Pancreas (tissue), 10 donors: Measurements from ENCODE around the gene MS4A7. TPM values are rescaled to one million over a fixed set of nuclear protein-coding genes. Genes with fewer than 3 reads are reported as not detected.

ENCODE experiments used
- ATAC-seq, 4 donors: fragments of 200-7000 bp; cut with Tn5 transposase; one replicate each; pipeline versions ENCODE4 v1.8.0 to v1.9.1; 2020; ENCODE audit warnings: mild to moderate bottlenecking in 4 of 4, moderate library complexity in 4 of 4
- DNase-seq, 6 donors: peaks; one replicate each; pipeline ENCODE4 v3.0.0-alpha.2; 2020
- FAIRE-seq: peaks from 2 replicates; lab custom pipeline; 2012; peaks lifted over from hg19 to GRCh38; lab: Jason Lieb, UNC
- H3K27ac ChIP-seq, 4 donors: fragments of 200-600 bp; sonication (generic); 1 replicate in 3 of 4; 2 replicates in 1 of 4; pipeline versions ENCODE4 v1.5.0 to v1.8.0; 2020
- H3K27me3 ChIP-seq, 4 donors: fragments of 200-600 bp; one replicate each; pipeline ENCODE4 v1.8.0; 2021
- H3K36me3 ChIP-seq, 3 donors: fragments of 200-600 bp; sonication (generic) in 1 of 3; one replicate each; pipeline versions ENCODE4 v1.5.0 to v1.8.0; 2020 to 2021
- H3K4me1 ChIP-seq, 3 donors: fragments of 200-600 bp; one replicate each; pipeline ENCODE4 v1.8.0; 2021
- H3K4me3 ChIP-seq, 4 donors: fragments of 200-600 bp; sonication (generic) in 2 of 4; one replicate each; pipeline versions ENCODE4 v1.5.0 to v1.8.0; 2020 to 2021
- H3K9me3 ChIP-seq, 4 donors: fragments of 200-600 bp; one replicate each; pipeline ENCODE4 v1.8.0; 2021
- WGBS, 2 donors: extraction: QIAGEN DNeasy Blood & Tissue Kit; methylation state at CpG; one replicate each; pipeline ENCODE4 v1.1.7; 2013; 5-methylcytosine and 5-hydroxymethylcytosine counted together
- intact Hi-C, 3 donors: fragments of 100-400 bp; cut with DNase I; formaldehyde crosslinking; loops; one replicate each; pipeline versions ENCODE4 v1.11.1 to v1.14.2; 2022
- polyA plus RNA-seq, 2 donors: library from polyadenylated mRNA; stranded (reverse); fragments of 200-250 nt; gene quantifications; one replicate each; pipeline ENCODE4 v1.2.3, GENCODE V29; 2013
- total RNA-seq, 6 donors: library from RNA; stranded (reverse); fragmentation: NEBNext Ultra II Directional in 4 of 6; extraction: Animal tissue kit (Norgen Biotek cat#: 25700) in 4 of 6; gene quantifications; one replicate each; pipeline versions ENCODE4 v1.2.1 to v1.2.4, GENCODE V29; 2021 to 2023
- TF ChIP-seq, protein P1 (sequence below), 4 donors: fragments of 200-600 bp; sonication (generic) in 3 of 4; IDR thresholded peaks; one replicate each; pipeline versions ENCODE4 v1.5.0 to v1.8.0; 2021; ENCODE audit warnings: antibody characterized with exemption in 4 of 4
- donor health status: healthy with polysubstance abuse.
- donor health status: DM: no; HTN: no; CAD: no; lungs with moderate emphysema.
- donor health status: DM: no; HTN: no; CAD: no.
- donor health status: control.
- donor health status: control.
- donor health status: Bipolar disorder and iron deficiency.
- donor health status: DM: yes; HTN: yes; CAD: no.
- donor health status: DM: no; HTN: no; CAD: no.
- donor health status: DM: no; HTN: no; CAD: no.
- donor health status: DM: yes; HTN: yes; CAD: no.

The MS4A7 gene
- total and polyA plus RNA-seq, 8 donors, result 1.4 to 26.2 (median 3.1) TPM

DNA sequence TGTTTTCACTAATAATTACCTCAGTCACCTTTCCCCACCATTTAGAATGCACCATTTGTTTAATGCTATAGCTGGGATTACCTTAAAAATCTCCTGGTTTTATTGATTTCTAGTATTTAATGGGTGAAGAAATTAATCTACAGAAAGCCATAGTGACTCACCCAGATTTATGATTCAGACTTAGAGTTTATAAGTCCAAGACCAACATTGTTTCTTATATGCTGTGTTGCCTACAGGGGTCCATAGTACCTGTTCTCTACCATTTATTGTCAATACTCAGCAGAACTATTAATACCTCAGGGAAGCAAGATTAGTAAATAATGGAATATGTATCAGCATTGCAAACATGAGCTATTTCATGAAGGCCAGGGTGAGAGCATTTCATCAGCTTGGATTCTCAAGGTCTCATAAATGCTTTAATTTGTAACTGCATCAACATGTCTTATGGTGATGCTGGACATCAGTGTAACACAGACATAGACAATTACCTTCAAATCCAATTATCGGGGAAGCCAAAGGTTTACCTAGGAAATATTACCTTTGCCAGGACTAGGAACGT, 8.0 kb upstream of the MS4A7 start:
- FAIRE-seq (no peak), ATAC-seq (peak; percentile 54 to 78 (median 68)), DNase-seq (no peak)
- H3K36me3 ChIP-seq, result no peaks in the 10 kb centered on the region
- intact Hi-C loops, result no loop called here
- peak overlapping the region; percentile 42 to 79 (median 69) for H3K27ac ChIP-seq
- H3K9me3 ChIP-seq, result no peaks in the 10 kb centered on the region
- no peaks in the 10 kb centered on the region for H3K27me3 ChIP-seq
- TF ChIP-seq, protein P1, sequence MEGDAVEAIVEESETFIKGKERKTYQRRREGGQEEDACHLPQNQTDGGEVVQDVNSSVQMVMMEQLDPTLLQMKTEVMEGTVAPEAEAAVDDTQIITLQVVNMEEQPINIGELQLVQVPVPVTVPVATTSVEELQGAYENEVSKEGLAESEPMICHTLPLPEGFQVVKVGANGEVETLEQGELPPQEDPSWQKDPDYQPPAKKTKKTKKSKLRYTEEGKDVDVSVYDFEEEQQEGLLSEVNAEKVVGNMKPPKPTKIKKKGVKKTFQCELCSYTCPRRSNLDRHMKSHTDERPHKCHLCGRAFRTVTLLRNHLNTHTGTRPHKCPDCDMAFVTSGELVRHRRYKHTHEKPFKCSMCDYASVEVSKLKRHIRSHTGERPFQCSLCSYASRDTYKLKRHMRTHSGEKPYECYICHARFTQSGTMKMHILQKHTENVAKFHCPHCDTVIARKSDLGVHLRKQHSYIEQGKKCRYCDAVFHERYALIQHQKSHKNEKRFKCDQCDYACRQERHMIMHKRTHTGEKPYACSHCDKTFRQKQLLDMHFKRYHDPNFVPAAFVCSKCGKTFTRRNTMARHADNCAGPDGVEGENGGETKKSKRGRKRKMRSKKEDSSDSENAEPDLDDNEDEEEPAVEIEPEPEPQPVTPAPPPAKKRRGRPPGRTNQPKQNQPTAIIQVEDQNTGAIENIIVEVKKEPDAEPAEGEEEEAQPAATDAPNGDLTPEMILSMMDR (IDR thresholded peaks at IDR 0.05), result no peak
- H3K4me1 ChIP-seq, result peaks cover 9 to 24% (median 20%) of the 10 kb centered on the region in 3 donors
- no peak overlapping the region for H3K4me3 ChIP-seq
- WGBS, 2 donors, result 11 to 20% methylated on average over 2 of the region's 2 CpGs

DNA sequence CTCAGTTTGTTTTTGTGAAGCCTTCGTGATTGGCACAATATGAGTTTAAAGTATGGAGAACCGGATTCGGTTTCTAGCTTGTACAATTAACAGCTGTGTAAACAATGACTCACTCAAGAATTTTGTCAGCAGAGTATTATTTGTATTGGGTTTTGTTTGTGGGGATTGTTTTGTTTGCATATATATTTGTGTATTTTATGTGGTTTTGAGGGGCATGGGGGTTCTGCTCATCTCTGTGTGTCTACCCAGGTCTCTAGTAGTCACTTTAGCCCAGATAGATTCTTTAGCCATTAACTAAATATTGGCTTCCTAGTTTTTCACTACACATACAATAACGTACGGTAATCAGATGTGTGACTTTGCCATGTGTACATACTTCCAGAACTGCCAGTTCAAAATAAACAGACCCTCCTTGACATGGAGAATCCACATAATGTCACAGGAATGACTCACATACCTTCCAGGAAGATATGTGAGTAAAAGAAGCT, 7.5 kb upstream of the MS4A7 start:
- 10 to 12% methylated on average over 5 of the region's 5 CpGs for WGBS, 2 donors
- peak in 1 of 6 donors; percentile 31 for DNase-seq
- no peaks in the 10 kb centered on the region for H3K9me3 ChIP-seq
- H3K27ac ChIP-seq, result peak overlapping the region; percentile 42 to 79 (median 69)
- ATAC-seq, result peak; percentile 88 to 92 (median 90)
- no peak for FAIRE-seq
- H3K4me1 ChIP-seq, result peaks cover 9 to 24% (median 20%) of the 10 kb centered on the region in 3 donors
- H3K36me3 ChIP-seq, result no peaks in the 10 kb centered on the region
- TF ChIP-seq, protein P1 (IDR thresholded peaks at IDR 0.05), result no peak
- no peak overlapping the region for H3K4me3 ChIP-seq
- intact Hi-C loops, result no loop called here
- no peaks in the 10 kb centered on the region for H3K27me3 ChIP-seq

DNA sequence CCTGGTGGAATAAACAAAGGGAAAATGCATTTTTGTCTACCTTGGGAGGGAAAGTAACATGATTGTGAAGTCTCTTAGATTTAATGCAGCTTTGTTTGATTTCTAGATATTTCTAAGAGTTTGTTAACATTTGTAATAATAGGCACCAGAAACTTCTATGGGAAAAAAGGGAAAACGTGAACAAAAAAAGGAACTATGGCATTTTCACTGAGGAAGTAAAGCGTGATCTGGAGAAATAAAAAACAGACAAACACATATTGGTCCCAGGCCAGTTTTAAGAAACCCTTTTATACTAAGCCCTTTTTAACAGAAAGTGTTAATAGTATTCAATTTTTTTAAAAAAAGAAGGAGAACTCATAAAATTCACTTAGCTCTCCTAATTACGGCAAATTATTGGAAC, 6.9 kb upstream of the MS4A7 start:
- TF ChIP-seq, protein P1 (IDR thresholded peaks at IDR 0.05), result no peak
- WGBS, 2 donors, result 80 to 84% methylated on average over 3 of the region's 3 CpGs
- intact Hi-C loops, result no loop called here
- Histone ChIP-seq H3K4me1 (peaks cover 9 to 24% (median 20%) of the 10 kb centered on the region in 3 donors), H3K27me3 (no peaks in the 10 kb centered on the region), H3K9me3 (no peaks in the 10 kb centered on the region), H3K36me3 (no peaks in the 10 kb centered on the region), H3K4me3 (no peak overlapping the region), H3K27ac (peak overlapping the region; percentile 42 to 79 (median 69))
- FAIRE-seq, result no peak
- DNase-seq, result no peak
- no peak for ATAC-seq

DNA sequence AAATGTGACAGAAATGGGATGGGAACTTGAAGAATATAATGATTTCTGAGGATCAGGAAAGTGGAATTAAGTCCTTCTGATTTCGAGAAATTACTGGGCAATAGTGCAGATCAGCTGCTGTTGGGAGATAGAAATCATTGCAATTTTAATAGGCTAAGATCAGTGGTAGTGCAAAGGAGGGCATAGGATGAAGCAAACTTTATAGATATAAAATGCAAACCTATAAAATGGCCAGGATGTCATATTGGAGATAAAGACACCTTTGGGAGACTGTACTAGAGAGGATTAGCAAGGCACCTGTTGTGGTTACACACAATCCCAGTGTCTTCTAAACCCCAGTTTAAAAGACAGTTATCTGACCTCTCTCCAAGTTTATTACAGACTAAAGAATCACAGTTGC, 6.5 kb upstream of the MS4A7 start:
- Histone ChIP-seq H3K4me3 (no peak overlapping the region), H3K27me3 (no peaks in the 10 kb centered on the region), H3K27ac (peak overlapping the region in 2 of 4 donors; percentile 77 to 79), H3K9me3 (no peaks in the 10 kb centered on the region), H3K4me1 (peaks cover 9 to 24% (median 20%) of the 10 kb centered on the region in 3 donors), H3K36me3 (no peaks in the 10 kb centered on the region)
- TF ChIP-seq, protein P1 (IDR thresholded peaks at IDR 0.05), result no peak
- DNase-seq, result no peak
- FAIRE-seq, result no peak
- 91 to 97% methylated on average over 1 of the region's 1 CpG for WGBS, 2 donors
- no peak for ATAC-seq
- intact Hi-C loops, result no loop called here

DNA sequence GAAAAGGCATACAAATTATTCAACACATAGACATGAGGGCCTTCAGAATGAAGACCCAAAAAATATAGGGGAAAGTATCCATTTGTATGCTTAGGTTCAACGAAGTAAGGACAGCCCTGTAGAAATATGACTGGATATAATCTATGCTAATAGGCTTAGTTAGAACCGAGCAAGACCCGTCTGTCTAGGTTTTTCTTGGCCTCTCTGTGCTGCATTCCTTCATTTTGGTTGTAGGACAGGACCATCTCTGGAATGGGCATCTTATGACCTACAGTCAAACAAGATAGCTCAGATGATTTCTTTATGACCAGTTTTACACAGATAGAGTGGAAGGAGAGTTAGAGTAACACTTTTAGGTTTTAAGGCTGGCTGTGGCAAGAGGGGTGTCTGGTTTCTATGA, 5.6 kb upstream of the MS4A7 start:
- Histone ChIP-seq H3K4me1 (peaks cover 9 to 24% (median 20%) of the 10 kb centered on the region in 3 donors), H3K4me3 (no peak overlapping the region), H3K9me3 (no peaks in the 10 kb centered on the region), H3K27ac (no peak overlapping the region), H3K36me3 (no peaks in the 10 kb centered on the region), H3K27me3 (no peaks in the 10 kb centered on the region)
- intact Hi-C loops, result no loop called here
- FAIRE-seq (no peak), DNase-seq (no peak), ATAC-seq (no peak)
- TF ChIP-seq, protein P1 (IDR thresholded peaks at IDR 0.05), result no peak
- 90 to 91% methylated on average over 3 of the region's 3 CpGs for WGBS, 2 donors
